Cardiac septum (tissue), 1 donor: ENCODE data around the gene RFC3. TPM values are rescaled to one million over a fixed set of nuclear protein-coding genes. Genes with fewer than 3 reads are reported as not detected.

Experiments
- DNase-seq: peaks from one replicate; pipeline ENCODE4 v3.0.0-alpha.2; 2020; ENCODE audit warnings: low spot score
- intact Hi-C: fragments of 100-400 bp; cut with DNase I; formaldehyde crosslinking; loops from one replicate; pipeline ENCODE4 v1.14.0; 2022
- total RNA-seq: library from RNA; stranded (reverse); fragmentation: NEBNext Ultra II Directional; extraction: Animal tissue kit (Norgen Biotek cat#: 25700); gene quantifications from one replicate; pipeline ENCODE4 v1.2.1, GENCODE V29; 2021
- donor health status: DM: no; HTN: no; CAD: no.

The RFC3 gene
- total RNA-seq, 1 donor from 2014 or later, result 5.0 TPM

DNA sequence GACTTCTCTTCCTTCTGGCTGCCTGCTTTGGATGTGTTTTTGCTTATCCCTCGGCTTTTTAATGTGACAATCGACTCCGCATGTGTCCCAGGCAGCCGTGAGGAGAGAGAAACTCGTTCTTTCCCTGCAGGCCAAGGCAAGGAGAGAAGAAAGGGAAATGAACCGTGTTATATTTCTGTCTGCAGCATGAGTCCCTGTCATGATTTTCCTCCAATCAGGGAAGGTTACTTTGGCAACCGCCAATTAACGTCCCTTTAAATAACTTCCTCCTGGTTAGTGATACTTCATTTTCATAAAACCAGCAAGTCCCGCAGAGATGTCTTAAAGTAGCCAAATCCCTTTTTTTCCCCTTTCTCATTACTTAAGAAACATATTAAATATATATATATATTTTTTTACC, 42.6 kb downstream of the RFC3 start:
- intact Hi-C loops, result no loop called here
- DNase-seq, result no peak

DNA sequence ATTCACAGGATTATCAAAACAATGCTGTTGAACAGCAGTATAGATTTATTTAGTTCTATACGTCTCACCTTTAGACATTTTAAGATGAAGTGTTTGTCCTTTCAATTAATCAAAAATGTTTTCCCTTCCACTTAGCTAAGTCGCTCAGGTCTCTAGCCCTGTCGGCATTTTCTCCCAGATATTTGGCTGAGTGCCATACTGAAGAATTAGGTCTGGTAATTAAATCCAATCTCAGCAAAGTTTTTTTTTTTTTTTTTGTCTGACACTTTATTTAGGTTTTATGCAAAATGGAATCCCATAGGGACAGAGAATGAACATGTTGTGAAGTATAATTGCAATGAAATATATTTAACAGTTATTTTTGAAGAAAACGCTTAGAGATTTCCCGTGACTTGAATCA, 44.1 kb downstream of the RFC3 start:
- intact Hi-C loops, result no loop called here
- no peak for DNase-seq

DNA sequence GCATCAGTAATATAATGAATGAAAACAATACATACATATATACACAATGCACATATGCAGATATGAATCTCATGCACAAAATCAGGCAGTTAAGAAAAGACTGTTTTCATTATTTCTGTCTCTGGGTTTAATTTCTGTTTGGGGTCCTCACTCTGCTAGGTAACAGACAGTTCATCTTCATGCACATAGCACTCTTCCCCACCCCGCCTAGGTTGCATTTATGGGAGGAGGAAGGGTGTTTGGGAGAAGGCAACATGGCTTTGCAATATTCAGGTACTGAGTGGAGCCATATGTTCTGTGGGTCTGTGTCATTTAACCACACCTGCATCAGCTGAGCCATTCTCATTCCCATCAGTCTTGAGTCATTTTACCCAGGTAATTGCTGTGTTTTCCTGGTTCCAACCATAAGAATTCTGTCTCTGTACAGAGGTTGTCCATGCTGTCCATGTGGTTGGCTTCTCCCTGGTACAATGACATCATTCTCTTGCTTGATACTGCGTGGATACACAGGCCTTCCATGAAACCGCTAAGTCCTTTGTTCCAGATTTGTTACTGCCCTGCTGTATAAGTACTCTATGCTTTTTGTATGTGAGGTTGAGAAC, 45.3 kb downstream of the RFC3 start:
- intact Hi-C loops, result no loop called here
- DNase-seq, result no peak

DNA sequence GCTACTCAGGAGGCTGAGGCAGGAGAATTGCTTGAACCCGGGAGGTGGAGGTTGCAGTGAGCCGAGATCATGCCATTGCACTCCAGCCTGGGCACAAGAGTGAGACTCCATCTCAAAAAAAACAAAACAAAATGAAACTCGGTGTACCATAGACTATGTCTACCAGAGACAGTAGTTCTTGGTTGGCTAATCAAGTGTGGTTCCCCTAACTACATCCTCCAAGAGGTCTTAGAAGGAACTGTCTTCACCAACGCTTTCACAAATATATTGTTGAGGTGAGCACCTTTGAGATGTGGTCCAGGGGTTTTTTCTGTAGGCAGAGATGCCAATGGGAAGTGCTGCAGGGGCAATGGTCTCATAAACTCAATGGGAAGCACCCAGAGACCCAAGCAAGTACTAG, 48.0 kb downstream of the RFC3 start:
- DNase-seq, result no peak
- intact Hi-C loops, result no loop called here

GRCh38 chr13:33867472-33867871, 49.5 kb downstream of the RFC3 start:
- intact Hi-C loops, result no loop called here
- DNase-seq, result no peak

DNA sequence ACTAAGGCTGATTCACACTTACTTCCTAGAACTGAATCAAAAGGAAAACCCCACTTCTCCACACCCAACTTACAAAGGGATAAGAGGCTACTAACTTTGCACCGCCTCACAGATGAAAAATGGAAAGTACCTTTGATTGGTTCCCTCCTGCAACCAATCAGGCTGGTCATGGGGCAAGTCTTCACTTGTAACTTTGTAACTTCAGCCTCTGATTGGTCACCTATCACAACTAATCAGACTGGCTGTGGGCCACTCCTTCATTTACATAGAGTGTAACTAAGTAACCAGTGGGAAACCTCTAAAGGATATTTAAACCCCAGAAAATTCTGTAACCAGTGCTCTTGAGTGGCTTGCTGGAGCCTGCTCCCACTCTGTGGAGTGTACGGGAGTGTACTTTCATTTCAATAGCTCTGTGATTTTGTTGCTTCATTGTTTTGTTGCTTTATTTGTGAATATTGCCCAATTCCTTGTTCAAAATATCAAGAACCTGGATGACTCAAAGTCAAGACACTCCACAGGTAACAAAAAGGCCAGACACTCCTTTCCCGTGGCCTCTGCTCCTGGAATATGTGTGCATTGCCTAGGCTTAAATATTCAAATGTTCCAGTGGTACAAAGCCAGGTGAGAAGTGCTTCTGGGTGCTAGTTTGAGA, 50.5 kb downstream of the RFC3 start:
- intact Hi-C loops, result no loop called here
- DNase-seq, result no peak

DNA sequence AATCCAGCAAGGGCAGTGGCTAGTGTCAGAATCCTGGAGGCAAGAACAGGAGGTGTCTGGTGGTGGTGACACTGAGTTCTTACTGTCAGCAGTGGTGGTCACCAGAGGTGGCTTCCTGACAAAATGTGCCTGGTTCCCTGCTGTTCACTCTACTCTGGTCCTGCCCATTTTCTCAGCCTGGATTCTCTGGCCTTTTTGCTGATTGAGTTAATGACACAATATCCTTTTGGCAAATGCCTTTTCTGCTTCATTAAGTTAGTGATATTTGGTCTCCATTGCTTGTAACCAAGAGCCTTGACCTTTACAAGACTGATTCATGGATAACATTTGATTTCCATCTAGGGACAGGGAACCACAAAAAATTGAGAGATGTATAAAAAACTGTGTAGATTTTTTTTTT, 51.1 kb downstream of the RFC3 start:
- DNase-seq, result no peak
- intact Hi-C loops, result no loop called here

DNA sequence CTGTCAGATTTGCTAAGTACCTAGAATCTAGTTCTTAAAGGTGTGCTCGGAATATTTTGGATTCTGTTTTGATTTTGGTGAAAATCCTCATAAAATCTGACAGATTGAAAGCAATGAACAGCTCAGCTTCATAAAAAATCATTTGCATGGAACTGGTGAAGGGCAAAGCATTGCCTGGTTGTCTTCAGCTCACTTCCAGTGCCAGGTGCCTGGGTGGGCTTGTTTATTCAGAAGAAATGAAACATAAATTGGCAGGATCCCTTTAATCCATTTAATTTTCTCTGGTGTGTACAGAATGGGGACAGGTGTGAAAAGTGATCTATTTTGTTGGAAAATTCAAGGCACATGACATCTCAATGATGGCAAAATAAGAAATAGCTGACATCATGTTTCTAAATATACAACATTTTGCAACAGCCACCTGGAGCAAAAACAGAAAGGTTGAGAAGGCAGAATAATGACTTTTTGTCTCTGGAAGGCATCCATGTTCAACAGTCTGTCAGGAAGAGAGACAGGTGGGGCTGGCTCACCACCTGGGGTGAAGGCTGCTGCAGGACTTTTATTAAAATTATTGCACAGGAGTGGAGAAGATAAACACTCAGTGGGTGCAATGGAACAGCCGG, 52.2 kb downstream of the RFC3 start:
- DNase-seq, result no peak
- intact Hi-C loops, result no loop called here

DNA sequence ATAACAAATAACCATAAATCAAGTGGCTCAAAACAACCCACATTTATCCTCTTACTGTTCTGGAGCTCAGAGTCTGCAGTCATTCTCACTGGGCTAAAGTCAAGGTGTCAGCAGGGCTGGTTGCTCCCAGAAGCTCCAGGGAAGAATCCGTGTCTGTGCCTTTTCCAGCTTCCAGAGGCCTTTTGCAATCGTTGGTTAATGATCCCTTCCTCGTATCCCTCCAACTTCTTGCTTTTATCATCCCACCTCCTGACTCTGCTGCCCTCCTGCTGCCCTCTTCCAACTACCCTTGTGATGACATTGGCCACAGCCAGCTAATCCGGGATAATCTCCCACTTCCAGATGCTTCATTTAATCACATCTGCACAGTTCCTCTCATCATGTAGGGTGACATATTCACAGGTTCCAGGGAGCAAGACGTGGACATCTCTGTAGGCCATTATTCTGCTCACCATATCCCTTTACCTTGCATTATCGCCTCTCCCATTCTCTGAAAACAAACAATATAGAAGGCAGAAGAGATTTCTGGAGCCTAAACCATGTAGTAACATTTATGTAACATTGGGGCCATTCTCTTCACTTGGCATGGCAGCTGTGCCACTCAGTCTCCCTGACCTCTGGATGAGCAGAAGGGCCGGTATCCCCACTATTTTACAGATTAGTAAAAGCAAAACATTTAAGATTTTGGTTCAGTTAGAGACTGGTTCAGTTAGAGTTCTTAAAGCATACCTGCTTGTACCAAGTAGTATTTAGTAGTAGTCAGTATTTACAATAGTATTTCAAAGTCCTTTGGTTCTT, 53.5 kb downstream of the RFC3 start:
- no peak for DNase-seq
- intact Hi-C loops, result no loop called here

DNA sequence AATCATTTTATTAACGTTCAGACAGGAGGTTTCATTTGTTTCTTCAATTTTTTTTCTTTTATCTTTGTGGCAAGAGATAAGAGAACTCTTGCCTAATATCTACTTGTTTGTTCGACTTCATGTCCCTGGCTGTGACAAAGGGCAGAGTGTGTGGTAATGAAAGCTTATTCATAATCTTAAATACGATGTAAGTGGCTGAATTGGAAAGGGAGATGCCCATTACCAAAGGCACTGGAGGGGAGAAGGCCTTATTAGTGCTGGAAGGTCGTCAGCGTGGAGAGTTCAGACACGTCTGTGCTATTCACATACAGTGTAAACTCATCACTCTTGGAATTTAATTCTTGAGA, 54.0 kb downstream of the RFC3 start:
- DNase-seq, result no peak
- intact Hi-C loops, result no loop called here

- no peak for DNase-seq
- intact Hi-C loops, result no loop called here
These were observed 55.4 kb downstream of the RFC3 start for GRCh38 chr13:33873251-33873908.

- intact Hi-C loops, result no loop called here
- no peak for DNase-seq
These were observed 56.9 kb downstream of the RFC3 start for GRCh38 chr13:33874871-33875270.

DNA sequence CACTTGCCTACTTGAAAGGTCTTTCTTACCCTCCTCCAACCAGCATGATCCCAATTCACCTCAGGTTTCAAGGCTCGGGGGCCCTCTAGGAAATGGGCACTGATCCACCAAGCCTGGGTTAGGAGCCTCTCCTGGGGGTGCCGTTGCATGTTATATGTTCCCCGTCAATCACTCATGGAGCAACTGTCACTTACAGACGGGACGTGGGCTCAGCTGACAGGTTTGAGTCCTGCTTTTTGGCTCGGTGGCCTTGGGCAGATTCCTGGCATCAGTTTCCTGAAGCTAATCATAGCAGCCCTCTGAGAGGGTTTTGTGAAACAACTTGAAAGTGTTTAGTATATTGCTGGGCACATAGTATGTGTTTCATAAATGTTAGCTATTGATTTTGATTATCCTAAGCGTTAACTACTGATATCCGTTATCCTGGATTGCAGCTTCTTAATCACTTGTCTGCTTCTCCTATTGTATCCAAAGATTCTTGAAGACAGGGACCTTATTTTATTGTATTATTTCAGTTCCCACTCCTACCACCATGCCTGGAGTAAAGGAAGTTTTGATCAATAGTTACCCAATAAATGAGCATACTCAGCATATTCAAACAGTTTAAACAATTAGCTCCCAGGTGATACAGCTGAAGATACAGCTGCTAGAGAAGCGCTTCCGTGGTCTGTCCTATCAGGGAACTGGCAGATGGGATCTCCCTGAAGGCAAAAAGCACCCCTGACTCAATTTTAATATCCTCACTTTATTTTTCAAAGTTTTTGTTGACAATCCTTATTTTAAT, 57.9 kb downstream of the RFC3 start:
- intact Hi-C loops, result no loop called here
- DNase-seq, result no peak

DNA sequence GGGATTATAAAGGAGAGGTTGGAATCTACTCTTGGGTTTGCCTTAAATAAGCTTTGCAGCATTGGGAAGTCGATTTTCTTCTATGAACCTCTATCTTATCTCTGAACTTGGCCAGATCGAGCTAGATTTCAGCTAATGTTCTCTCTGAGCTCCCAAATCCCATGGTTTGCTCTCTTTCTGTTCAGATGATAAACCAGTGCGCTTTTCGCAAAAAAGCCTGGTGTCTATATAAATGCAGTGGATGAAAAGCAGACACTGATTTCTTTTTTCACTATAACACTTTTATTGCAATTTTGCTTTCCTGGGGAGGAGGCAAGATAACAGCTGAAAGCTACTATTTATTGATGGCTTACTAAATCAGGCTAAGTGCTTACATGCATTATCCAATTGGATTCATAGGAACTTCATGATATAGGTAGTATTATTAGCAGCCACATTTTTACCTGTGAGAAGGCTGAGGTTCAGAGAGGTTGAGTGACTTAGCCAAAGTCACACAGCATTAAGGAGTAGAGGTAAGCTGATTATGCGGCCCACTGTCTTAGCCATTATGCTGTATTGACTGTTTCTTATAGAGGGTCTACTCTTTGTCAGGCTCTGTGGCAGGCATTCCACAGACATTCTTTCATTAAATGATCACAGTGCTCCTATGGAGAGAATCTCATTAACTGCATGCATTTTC, 58.9 kb downstream of the RFC3 start:
- no peak for DNase-seq
- intact Hi-C loops, result no loop called here

- intact Hi-C loops, result no loop called here
- no peak for DNase-seq
These were observed 61.2 kb downstream of the RFC3 start for GRCh38 chr13:33879118-33879517.

- intact Hi-C loops, result no loop called here
- DNase-seq, result no peak
These were observed 64.9 kb downstream of the RFC3 start for GRCh38 chr13:33882804-33883203.

GRCh38 chr13:33884531-33885220, 66.7 kb downstream of the RFC3 start:
- DNase-seq, result no peak
- intact Hi-C loops, result no loop called here
